HG02798 (cell line): ENCODE results near the gene VASN.
"Not testable (repeated sequence)": the region's sequence is repeated elsewhere in the genome, so short reads cannot be mapped to it uniquely, and the experiment has no call there.

Source experiments
- ATAC-seq: cut with Tn5 transposase; IDR thresholded peaks from one replicate; pipeline ENCODE4 v1.9.1; 2021; ENCODE audit warnings: mild to moderate bottlenecking; ENCODE audit not compliant: unreplicated experiment, poor library complexity

The VASN gene

DNA sequence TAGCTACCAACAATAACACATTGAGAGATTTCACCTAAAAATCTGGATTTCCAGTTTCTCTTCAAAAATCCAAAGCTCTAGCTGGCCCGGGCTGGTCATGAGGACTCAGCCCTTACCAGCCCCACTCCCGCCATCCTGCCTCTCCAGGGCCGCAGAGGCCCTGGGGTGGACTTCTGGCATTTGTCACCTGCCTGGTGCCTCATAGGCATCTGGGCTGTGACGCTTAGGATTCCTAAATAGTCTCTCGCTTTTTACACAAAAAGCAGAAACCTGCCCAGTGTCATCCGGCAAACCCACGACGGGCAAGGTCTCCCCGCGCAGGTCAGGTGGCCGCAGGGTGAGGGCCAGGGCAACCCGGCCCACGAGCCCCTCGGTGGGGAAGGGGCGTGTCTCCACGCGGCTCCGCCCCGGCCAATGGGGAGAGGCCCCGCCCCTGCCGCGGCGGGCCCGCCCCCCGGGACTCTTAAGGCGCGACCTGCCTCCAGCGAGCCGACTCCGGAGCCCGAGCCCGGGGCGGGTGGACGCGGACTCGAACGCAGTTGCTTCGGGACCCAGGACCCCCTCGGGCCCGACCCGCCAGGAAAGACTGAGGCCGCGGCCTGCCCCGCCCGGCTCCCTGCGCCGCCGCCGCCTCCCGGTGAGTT lies at the start of gene VASN:
Gene VASN, plus strand, starts transcription at position 492 of the 644 bp plus-strand sequence. CDS start 9,030 bp downstream, outside the sequence.
- peak; percentile 75 for ATAC-seq

- no peak for ATAC-seq
Measured at GRCh38 chr16:4322121-4323052, 49.3 kb upstream of the VASN start.

- no peak for ATAC-seq
Measured at GRCh38 chr16:4323071-4323844, 48.4 kb upstream of the VASN start.

GRCh38 chr16:4323845-4324488 lies 47.7 kb upstream of the VASN start:
- ATAC-seq = no peak

DNA sequence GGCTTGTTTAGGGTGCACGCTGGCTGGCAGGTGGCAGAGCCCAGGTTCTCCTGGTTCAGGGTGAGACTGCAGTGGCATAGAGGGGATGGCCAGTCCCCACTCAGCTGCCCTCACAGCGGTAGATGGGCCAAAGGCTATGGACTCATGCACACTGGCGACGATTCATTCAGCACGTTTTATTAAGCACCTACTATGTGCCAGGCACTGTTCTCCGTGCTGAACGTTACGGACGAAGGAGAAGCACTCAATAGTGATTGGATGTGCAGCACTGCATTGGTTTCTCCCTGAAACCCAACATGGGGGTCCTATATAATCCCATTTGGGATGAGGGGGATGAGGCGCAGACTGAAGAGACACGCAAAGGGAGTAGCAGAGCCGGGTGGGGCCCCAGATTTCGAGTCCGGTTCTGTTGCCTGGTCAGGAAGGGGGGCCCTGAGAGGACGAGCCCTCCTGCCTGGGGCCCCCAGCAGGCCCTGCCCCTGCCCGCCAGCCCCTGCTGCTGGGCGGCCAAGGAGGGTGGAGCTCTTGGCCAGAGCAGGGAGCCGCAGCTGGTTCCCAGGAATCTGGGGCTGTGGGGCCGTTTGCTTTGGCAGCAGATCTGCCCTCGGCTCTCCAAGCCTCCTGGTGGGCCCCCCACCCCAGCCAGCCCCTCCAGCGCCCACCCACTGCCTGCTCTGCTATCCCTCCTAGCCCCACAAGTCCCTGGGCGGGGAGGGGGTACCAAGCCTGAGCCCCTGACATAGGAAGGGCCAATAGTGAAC lies 47.0 kb upstream of the VASN start:
- no peak for ATAC-seq

DNA sequence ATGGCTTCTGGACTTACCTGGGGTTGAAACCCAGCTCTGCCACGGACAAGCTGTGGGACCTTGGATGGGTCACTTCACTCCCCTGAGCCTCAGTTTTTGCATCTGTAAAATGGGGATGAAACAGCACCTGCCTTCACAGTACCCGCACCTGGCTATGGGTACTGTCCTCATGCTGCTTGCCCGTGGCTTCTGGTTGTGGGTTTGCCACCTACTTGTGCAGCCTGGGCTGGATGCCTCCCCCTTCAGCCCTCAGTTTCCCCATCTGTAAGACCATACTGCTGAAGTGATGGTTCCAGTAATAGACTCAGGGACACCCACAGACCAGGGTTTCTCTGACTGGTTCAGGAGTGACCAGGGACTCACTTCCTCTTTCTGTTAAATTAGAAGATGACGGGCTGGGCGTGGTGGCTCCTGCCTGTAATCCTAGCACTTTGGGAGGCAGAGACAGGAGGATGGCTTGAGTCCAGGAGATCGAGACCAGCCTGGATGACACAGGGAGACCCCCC lies 46.3 kb upstream of the VASN start:
- no peak for ATAC-seq

DNA sequence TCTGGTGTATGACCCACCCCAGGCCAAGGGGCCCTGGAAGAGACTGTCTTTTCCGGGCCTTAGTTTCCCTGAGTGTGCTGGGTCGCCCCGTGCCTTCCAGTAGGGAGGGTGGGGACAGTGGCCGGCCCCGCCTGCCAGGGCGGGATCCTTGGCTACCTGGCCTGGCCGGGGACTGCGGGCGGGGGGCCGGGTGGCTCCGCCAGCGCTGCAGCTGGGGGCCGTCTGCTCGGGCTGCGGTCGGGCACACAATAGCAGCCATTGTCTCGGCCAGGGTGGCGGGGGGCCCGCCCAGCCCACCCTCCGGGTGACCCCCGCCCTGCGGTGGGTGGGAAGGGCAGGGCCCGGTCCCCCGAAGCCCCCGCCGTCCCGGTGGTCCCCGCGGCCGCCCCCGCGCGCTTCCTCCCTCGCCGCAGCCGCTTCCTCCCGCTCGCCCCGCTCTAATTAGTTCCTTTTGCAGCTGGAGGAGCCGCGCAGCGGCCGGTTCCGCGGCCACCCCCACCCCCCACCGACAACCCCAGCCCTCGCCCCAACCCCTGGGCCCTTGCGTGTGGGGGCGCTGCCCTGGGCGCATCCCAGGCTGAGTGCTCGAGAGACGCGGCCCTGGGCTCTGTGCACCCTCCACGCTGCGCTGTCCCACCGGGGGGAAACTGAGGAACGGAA lies 44.1 kb upstream of the VASN start:
- no peak for ATAC-seq

GRCh38 chr16:4328046-4328781 lies 43.4 kb upstream of the VASN start:
- no peak for ATAC-seq

- no peak for ATAC-seq
Measured at GRCh38 chr16:4328782-4329775, 42.6 kb upstream of the VASN start.

- peak; percentile 52 for ATAC-seq
Measured at GRCh38 chr16:4330277-4330874, 41.3 kb upstream of the VASN start.

GRCh38 chr16:4332083-4332482 lies 39.6 kb upstream of the VASN start:
- no peak for ATAC-seq

- no peak for ATAC-seq
Measured at GRCh38 chr16:4332623-4333307, 38.9 kb upstream of the VASN start.

GRCh38 chr16:4333308-4333638 lies 38.4 kb upstream of the VASN start:
- no peak for ATAC-seq

GRCh38 chr16:4333714-4334113 lies 37.9 kb upstream of the VASN start:
- not testable (repeated sequence) for ATAC-seq

GRCh38 chr16:4334724-4335495 lies 36.7 kb upstream of the VASN start:
- no peak for ATAC-seq
